GM12878 (cell line): Measurements from ENCODE around the gene MRPS22. TPM values are rescaled to one million over a fixed set of nuclear protein-coding genes. Genes with fewer than 3 reads are reported as not detected.
"Not testable (repeated sequence)": the region's sequence is repeated elsewhere in the genome, so short reads cannot be mapped to it uniquely, and the experiment has no call there.

Experiments
- ATAC-seq: fragments of 200-7000 bp; cut with Tn5 transposase; 3 replicates; pipeline ENCODE4 v1.9.1; 2020; ENCODE audit warnings: mild to moderate bottlenecking, moderate library complexity
- BruUV-seq: library from RNA; stranded (reverse); fragments of 400-500 nt; replicated peaks from 2 replicates; lab custom pipeline; 2021; lab: Mats Ljungman, UMichigan
- CTCF ChIA-PET: fragments of 300-600 bp; sonication (Branson Sonifier 250); formaldehyde crosslinking; extraction: SDS; loops from one replicate; lab custom pipeline; 2021; ENCODE audit warnings: inconsistent platforms; lab: Yijun Ruan, JAX
- POLR2A ChIA-PET: fragments of 350-600 bp; formaldehyde crosslinking; extraction: SDS; loops from one replicate; lab custom pipeline; 2021; ENCODE audit warnings: inconsistent platforms; lab: Charles Lee
- RAD21 ChIA-PET: fragments of 300-600 bp; sonication (Branson Sonifier 250); formaldehyde crosslinking; loops from one replicate; lab custom pipeline; 2023; ENCODE audit warnings: antibody characterized with exemption; ENCODE audit not compliant: unreplicated experiment; lab: Charles Lee
- SMC1A ChIA-PET: fragments of 300-600 bp; sonication (Branson Sonifier 250); formaldehyde crosslinking; loops from one replicate; lab custom pipeline; 2023; ENCODE audit not compliant: unreplicated experiment, uncharacterized antibody; lab: Charles Lee
- DNase-seq: peaks from one replicate; pipeline ENCODE4 v3.0.0-alpha.2; 2011; ENCODE audit warnings: low read depth, low spot score
- FAIRE-seq: peaks from 3 replicates; lab custom pipeline; 2011; peaks lifted over from hg19 to GRCh38; lab: Jason Lieb, UNC
- H2AFZ ChIP-seq: 2 replicates; pipeline ENCODE4 v1.6.0; 2011; ENCODE audit warnings: low read depth, low read length, control low read depth; ENCODE audit not compliant: control insufficient read depth
- H3K27ac ChIP-seq: 2 replicates; pipeline ENCODE4 v1.5.1; 2011; ENCODE audit warnings: control low read depth; ENCODE audit not compliant: control insufficient read depth, insufficient read depth
- H3K27me3 ChIP-seq, 2 experiments: replicated peaks in 1 of 2; 2 replicates each; pipeline versions ENCODE4 v1.6.0 to v1.6.1; 2011; ENCODE audit warnings: low read length in 1 of 2; ENCODE audit not compliant: control insufficient read depth in 2 of 2, insufficient read depth in 2 of 2
- H3K36me3 ChIP-seq, 2 experiments: 2 replicates each; pipeline ENCODE4 v1.5.1; 2011; ENCODE audit warnings: low read length in 1 of 2; ENCODE audit not compliant: control insufficient read depth in 2 of 2, insufficient read depth in 2 of 2
- H3K4me1 ChIP-seq: 2 replicates; pipeline ENCODE4 v1.6.1; 2011; ENCODE audit warnings: mild to moderate bottlenecking, low read length, moderate library complexity, mixed read lengths; ENCODE audit not compliant: control insufficient read depth, insufficient read depth
- H3K4me2 ChIP-seq: 2 replicates; pipeline ENCODE4 v1.6.0; 2011; ENCODE audit warnings: control low read depth; ENCODE audit not compliant: control insufficient read depth, insufficient read depth
- H3K4me3 ChIP-seq: fragments of 200-600 bp; sonication (generic); 2 replicates; pipeline ENCODE4 v1.5.1; 2016
- H3K79me2 ChIP-seq: 2 replicates; pipeline ENCODE4 v1.6.0; 2011; ENCODE audit warnings: low read length; ENCODE audit not compliant: control insufficient read depth, insufficient read depth
- H3K9ac ChIP-seq: 2 replicates; pipeline ENCODE4 v1.8.0; 2011; ENCODE audit warnings: low read length, control low read depth, mixed read lengths; ENCODE audit not compliant: control insufficient read depth, insufficient read depth
- H3K9me3 ChIP-seq: replicated peaks from 3 replicates; pipeline ENCODE4 v1.5.1; 2011; ENCODE audit warnings: mild to moderate bottlenecking, low read length; ENCODE audit not compliant: control insufficient read depth, insufficient read depth
- H4K20me1 ChIP-seq: 2 replicates; pipeline ENCODE4 v1.6.0; 2011; ENCODE audit not compliant: control insufficient read depth, insufficient read depth
- BCL11A ChIP-seq: IDR thresholded peaks from 2 replicates; pipeline ENCODE4 v1.6.1; 2011; ENCODE audit warnings: low read depth, low read length
- CHD2 ChIP-seq: IDR thresholded peaks from 2 replicates; pipeline ENCODE4 v1.6.1; 2011; ENCODE audit warnings: low read depth, low read length, improper control_type of control experiment, borderline replicate concordance
- ETV6 ChIP-seq, 2 experiments: fragments of 450-650 bp in 1 of 2; IDR thresholded peaks in 1 of 2; conservative IDR thresholded peaks in 1 of 2; 2 replicates each; pipeline ENCODE4 v1.6.1; 2014; ENCODE audit warnings: antibody characterized with exemption in 1 of 2, borderline replicate concordance in 1 of 2, low read depth in 1 of 2, mild to moderate bottlenecking in 1 of 2, moderate library complexity in 1 of 2
- FOS ChIP-seq: IDR thresholded peaks from 3 replicates; pipeline ENCODE4 v1.6.1; 2011; ENCODE audit warnings: borderline replicate concordance; ENCODE audit not compliant: insufficient read length; ENCODE audit errors: extremely low read depth
- IRF4 ChIP-seq: IDR thresholded peaks from 2 replicates; pipeline ENCODE4 v1.6.1; 2011; ENCODE audit warnings: low read depth, low read length
- POLR2AphosphoS2 ChIP-seq: IDR thresholded peaks from 2 replicates; pipeline ENCODE4 v1.6.1; 2011; ENCODE audit warnings: low read depth, mild to moderate bottlenecking, low read length, improper control_type of control experiment, moderate library complexity
- RB1 ChIP-seq: fragments of 450-650 bp; formaldehyde crosslinking; IDR thresholded peaks from 2 replicates; pipeline ENCODE4 v1.6.1; 2017; ENCODE audit warnings: mild to moderate bottlenecking, borderline replicate concordance
- WGBS: methylation state at CpG from one replicate; pipeline ENCODE4 v1.1.6; 2016; ENCODE audit warnings: low lambda C conversion rate; ENCODE audit not compliant: insufficient replicate concordance, insufficient coverage; ENCODE audit errors: missing lambda C conversion rate; 5-methylcytosine and 5-hydroxymethylcytosine counted together
- in situ Hi-C: fragments of 300-500 bp; cut with MboI; formaldehyde crosslinking; loops from 9 replicates; pipeline ENCODE4 v1.14.3; 2018; ENCODE audit warnings: mixed read lengths
- intact Hi-C: fragments of 100-400 bp; cut with micrococcal nuclease; formaldehyde crosslinking; loops from one replicate; pipeline ENCODE4 v1.14.2; 2022; ENCODE audit not compliant: unreplicated experiment
- polyA plus RNA-seq, 11 experiments: library from polyadenylated mRNA; depleted of rRNA in 4 of 11; unstranded in 6 of 11; stranded (reverse) in 5 of 11; fragments of >200 nt; fragmentation: Nextera tagmentation in 4 of 11; fragmentation: Illumina TruSeq in 1 of 11; extraction: Ambion mirVana in 4 of 11; extraction: Trizol in 1 of 11; gene quantifications; 1 replicate in 1 of 11; 2 replicates in 10 of 11; pipeline versions ENCODE4 v1.2.1 to v1.2.3, GENCODE V29; 2011 to 2016; ENCODE audit warnings: inconsistent platforms in 2 of 11, missing spikeins in 2 of 11, low read depth in 1 of 11
- total RNA-seq, 4 experiments: library from RNA; depleted of rRNA in 3 of 4; stranded (reverse); fragments of >200 nt in 3 of 4; fragmentation: Illumina TruSeq in 1 of 4; extraction: Trizol in 1 of 4; gene quantifications; 2 replicates each; pipeline versions ENCODE4 v1.2.1 to v1.2.3, GENCODE V29; 2013 to 2021
- TF ChIP-seq, protein P1 (sequence below): fragments of 450-650 bp; IDR thresholded peaks from 2 replicates; pipeline ENCODE4 v1.6.1; 2017; ENCODE audit warnings: antibody characterized with exemption, mild to moderate bottlenecking, moderate library complexity
- TF ChIP-seq, protein P2 (sequence below): IDR thresholded peaks from 2 replicates; pipeline ENCODE4 v1.6.1; 2012; ENCODE audit warnings: improper control_type of control experiment, low read depth, low read length; ENCODE audit not compliant: insufficient replicate concordance

Gene MRPS22
- total and polyA plus RNA-seq, 10 of the 15 experiments (the other 5 are each of a cell fraction or from before 2014, with no cell fraction given) = 44.3 to 146 (median 75.2) TPM

DNA sequence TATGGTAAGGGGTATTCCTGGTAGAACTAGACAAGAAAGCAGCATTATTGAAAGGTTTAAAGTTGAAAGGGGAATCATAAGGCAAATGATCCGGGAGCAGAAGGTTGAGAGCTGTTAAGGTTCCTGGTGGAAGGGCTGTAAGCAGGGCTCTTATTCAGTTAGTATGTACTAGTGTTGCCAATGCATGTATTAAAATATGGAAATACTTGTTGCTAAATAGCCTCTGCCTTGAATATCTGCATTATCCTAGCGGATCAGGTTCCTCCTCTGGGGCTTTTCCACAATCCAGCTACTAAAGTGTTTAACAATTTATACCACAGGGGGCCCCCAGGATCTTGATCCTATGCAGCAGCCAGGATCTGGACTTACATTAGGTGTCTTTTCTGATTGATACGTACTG lies 52.9 kb downstream of the MRPS22 start:
- Histone ChIP-seq H3K9ac (no peak overlapping the region), H4K20me1 (no peaks in the 10 kb centered on the region), H3K36me3 (no peaks in the 10 kb centered on the region), H3K4me3 (no peak overlapping the region), H3K27ac (no peak overlapping the region), H3K4me1 (no peaks in the 10 kb centered on the region), H3K27me3 (no peaks in the 10 kb centered on the region), H3K9me3 (no peaks in the 10 kb centered on the region), H2AFZ (no peak overlapping the region), H3K79me2 (no peaks in the 10 kb centered on the region), H3K4me2 (no peak overlapping the region)
- ChIA-PET CTCF (interaction anchor here (1.0 kb wide), 1 partner anchor 65 kb away, joined by 3 read pairs; no protein-coding TSS in a partner anchor), SMC1A (no interaction called here), POLR2A (no interaction called here), RAD21 (no interaction called here)
- WGBS = 98% methylated on average over 3 of the region's 3 CpGs
- no TSS peak for BruUV-seq
- DNase-seq = no peak
- in situ Hi-C loops (no loop called here), intact Hi-C loops (no loop called here)
- FAIRE-seq = no peak
- no peak for TF ChIP-seq ETV6 (conservative IDR thresholded peaks at IDR 0.05 in 1 of 2, IDR thresholded peaks at IDR 0.05 in 1 of 2; ENCODE audit: borderline replicate concordance in 1 of 2, low read depth in 1 of 2)
- TF ChIP-seq CHD2 = no peak
- TF ChIP-seq RB1 = no peak
- TF ChIP-seq POLR2AphosphoS2 = no peak
- TF ChIP-seq, protein P1, sequence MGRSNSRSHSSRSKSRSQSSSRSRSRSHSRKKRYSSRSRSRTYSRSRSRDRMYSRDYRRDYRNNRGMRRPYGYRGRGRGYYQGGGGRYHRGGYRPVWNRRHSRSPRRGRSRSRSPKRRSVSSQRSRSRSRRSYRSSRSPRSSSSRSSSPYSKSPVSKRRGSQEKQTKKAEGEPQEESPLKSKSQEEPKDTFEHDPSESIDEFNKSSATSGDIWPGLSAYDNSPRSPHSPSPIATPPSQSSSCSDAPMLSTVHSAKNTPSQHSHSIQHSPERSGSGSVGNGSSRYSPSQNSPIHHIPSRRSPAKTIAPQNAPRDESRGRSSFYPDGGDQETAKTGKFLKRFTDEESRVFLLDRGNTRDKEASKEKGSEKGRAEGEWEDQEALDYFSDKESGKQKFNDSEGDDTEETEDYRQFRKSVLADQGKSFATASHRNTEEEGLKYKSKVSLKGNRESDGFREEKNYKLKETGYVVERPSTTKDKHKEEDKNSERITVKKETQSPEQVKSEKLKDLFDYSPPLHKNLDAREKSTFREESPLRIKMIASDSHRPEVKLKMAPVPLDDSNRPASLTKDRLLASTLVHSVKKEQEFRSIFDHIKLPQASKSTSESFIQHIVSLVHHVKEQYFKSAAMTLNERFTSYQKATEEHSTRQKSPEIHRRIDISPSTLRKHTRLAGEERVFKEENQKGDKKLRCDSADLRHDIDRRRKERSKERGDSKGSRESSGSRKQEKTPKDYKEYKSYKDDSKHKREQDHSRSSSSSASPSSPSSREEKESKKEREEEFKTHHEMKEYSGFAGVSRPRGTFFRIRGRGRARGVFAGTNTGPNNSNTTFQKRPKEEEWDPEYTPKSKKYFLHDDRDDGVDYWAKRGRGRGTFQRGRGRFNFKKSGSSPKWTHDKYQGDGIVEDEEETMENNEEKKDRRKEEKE = no peak
- no peak for TF ChIP-seq BCL11A
- TF ChIP-seq FOS = no peak
- TF ChIP-seq, protein P2, sequence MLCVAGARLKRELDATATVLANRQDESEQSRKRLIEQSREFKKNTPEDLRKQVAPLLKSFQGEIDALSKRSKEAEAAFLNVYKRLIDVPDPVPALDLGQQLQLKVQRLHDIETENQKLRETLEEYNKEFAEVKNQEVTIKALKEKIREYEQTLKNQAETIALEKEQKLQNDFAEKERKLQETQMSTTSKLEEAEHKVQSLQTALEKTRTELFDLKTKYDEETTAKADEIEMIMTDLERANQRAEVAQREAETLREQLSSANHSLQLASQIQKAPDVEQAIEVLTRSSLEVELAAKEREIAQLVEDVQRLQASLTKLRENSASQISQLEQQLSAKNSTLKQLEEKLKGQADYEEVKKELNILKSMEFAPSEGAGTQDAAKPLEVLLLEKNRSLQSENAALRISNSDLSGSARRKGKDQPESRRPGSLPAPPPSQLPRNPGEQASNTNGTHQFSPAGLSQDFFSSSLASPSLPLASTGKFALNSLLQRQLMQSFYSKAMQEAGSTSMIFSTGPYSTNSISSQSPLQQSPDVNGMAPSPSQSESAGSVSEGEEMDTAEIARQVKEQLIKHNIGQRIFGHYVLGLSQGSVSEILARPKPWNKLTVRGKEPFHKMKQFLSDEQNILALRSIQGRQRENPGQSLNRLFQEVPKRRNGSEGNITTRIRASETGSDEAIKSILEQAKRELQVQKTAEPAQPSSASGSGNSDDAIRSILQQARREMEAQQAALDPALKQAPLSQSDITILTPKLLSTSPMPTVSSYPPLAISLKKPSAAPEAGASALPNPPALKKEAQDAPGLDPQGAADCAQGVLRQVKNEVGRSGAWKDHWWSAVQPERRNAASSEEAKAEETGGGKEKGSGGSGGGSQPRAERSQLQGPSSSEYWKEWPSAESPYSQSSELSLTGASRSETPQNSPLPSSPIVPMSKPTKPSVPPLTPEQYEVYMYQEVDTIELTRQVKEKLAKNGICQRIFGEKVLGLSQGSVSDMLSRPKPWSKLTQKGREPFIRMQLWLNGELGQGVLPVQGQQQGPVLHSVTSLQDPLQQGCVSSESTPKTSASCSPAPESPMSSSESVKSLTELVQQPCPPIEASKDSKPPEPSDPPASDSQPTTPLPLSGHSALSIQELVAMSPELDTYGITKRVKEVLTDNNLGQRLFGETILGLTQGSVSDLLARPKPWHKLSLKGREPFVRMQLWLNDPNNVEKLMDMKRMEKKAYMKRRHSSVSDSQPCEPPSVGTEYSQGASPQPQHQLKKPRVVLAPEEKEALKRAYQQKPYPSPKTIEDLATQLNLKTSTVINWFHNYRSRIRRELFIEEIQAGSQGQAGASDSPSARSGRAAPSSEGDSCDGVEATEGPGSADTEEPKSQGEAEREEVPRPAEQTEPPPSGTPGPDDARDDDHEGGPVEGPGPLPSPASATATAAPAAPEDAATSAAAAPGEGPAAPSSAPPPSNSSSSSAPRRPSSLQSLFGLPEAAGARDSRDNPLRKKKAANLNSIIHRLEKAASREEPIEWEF = no peak
- TF ChIP-seq IRF4 = no peak
- no peak for ATAC-seq

DNA sequence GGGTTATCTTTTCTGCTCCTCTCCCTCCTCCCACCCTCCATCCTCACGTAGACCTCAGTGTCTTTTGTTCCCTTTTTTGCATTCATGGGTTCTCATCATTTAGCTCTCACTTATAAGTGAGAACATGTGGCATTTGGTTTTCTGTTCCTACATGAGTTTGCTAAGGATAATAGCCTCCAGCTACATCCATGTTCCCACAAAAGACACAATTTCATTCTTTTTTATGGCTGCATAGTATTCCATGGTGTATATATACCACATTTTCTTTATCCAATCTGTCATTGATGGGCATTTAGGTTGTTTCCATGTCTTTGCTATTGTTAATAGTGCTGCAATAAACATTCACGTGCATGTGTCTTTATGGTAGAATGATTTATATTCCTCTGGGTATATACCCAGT lies 57.3 kb downstream of the MRPS22 start:
- H3K4me1 ChIP-seq, H3K36me3 ChIP-seq, DNase-seq, H2AFZ ChIP-seq, SMC1A ChIA-PET, FAIRE-seq, BruUV-seq, H3K27me3 ChIP-seq, H3K79me2 ChIP-seq, CTCF ChIA-PET, H3K4me3 ChIP-seq, H3K9ac ChIP-seq, H3K27ac ChIP-seq, ATAC-seq, RAD21 ChIA-PET, intact Hi-C loops, H3K4me2 ChIP-seq, H3K9me3 ChIP-seq, POLR2A ChIA-PET, in situ Hi-C loops, H4K20me1 ChIP-seq: not testable (repeated sequence)
- 63% methylated on average over 2 of the region's 2 CpGs for WGBS
